ENCODE data around the gene GATA1.
"Not testable (repeated sequence)": the region's sequence is repeated elsewhere in the genome, so short reads cannot be mapped to it uniquely, and the experiment has no call there.

The GATA1 gene

GRCh38 chrX:48815266-48815665, 28.9 kb downstream of the GATA1 start:
- DNase-seq (ENCODE audit: low spot score): no peak

- no peak for DNase-seq (ENCODE audit: low spot score)
Measured at GRCh38 chrX:48816014-48816810, 29.8 kb downstream of the GATA1 start.

- no peak for DNase-seq (ENCODE audit: low spot score)
Measured at GRCh38 chrX:48818098-48818497, 31.7 kb downstream of the GATA1 start.

- no peak for DNase-seq (ENCODE audit: low spot score)
Measured at GRCh38 chrX:48818866-48819265, 32.5 kb downstream of the GATA1 start.

- not testable (repeated sequence) for DNase-seq (ENCODE audit: low spot score)
Measured at GRCh38 chrX:48819394-48819793, 33.0 kb downstream of the GATA1 start.

GRCh38 chrX:48823053-48823452, 36.7 kb downstream of the GATA1 start:
- DNase-seq (ENCODE audit: low spot score): no peak

GRCh38 chrX:48824066-48824465, 37.7 kb downstream of the GATA1 start:
- no peak for DNase-seq (ENCODE audit: low spot score)

GRCh38 chrX:48826135-48826875, 39.9 kb downstream of the GATA1 start, which contains the start of gene ERAS:
Gene ERAS (plus strand): TSS chrX:48826513. CDS start chrX:48829124, 2,611 bp downstream.
- no peak for DNase-seq (ENCODE audit: low spot score)

- no peak for DNase-seq (ENCODE audit: low spot score)
Measured at GRCh38 chrX:48826876-48827653, 40.7 kb downstream of the GATA1 start.

GRCh38 chrX:48827654-48827968, 41.2 kb downstream of the GATA1 start:
- DNase-seq (ENCODE audit: low spot score): no peak

- no peak for DNase-seq (ENCODE audit: low spot score)
Measured at GRCh38 chrX:48829016-48829735, 42.8 kb downstream of the GATA1 start.

GRCh38 chrX:48831136-48831908, 44.9 kb downstream of the GATA1 start:
- DNase-seq (ENCODE audit: low spot score): no peak

GRCh38 chrX:48831909-48832291, 45.5 kb downstream of the GATA1 start:
- DNase-seq (ENCODE audit: low spot score): no peak

- DNase-seq (ENCODE audit: low spot score): peak; percentile 77
Measured at GRCh38 chrX:48833542-48834138, 47.2 kb downstream of the GATA1 start.

- no peak for DNase-seq (ENCODE audit: low spot score)
Measured at GRCh38 chrX:48834383-48834709, 48.0 kb downstream of the GATA1 start.

GRCh38 chrX:48835524-48836329, 49.3 kb downstream of the GATA1 start, which contains the start of gene PCSK1N:
Gene PCSK1N (minus strand): TSS chrX:48835610. CDS start chrX:48835532, 78 bp downstream.
- no peak for DNase-seq (ENCODE audit: low spot score)

GRCh38 chrX:48839686-48840085, 53.3 kb downstream of the GATA1 start:
- no peak for DNase-seq (ENCODE audit: low spot score)
